Upper lobe of right lung (tissue), 1 donor: ENCODE measurements around the gene SCYGR4. TPM values are rescaled to one million over a fixed set of nuclear protein-coding genes. Genes with fewer than 3 reads are reported as not detected.

Source experiments
- ATAC-seq: fragments of 200-7000 bp; cut with Tn5 transposase; one replicate; pipeline ENCODE4 v1.9.1; 2020; ENCODE audit warnings: mild to moderate bottlenecking, moderate library complexity
- DNase-seq: peaks from one replicate; pipeline ENCODE4 v3.0.0-alpha.2; 2020
- H3K27ac ChIP-seq: fragments of 200-600 bp; one replicate; pipeline ENCODE4 v1.8.0; 2022
- H3K27me3 ChIP-seq: fragments of 200-600 bp; one replicate; pipeline ENCODE4 v1.8.0; 2022; ENCODE audit warnings: mild to moderate bottlenecking
- H3K36me3 ChIP-seq: fragments of 200-600 bp; one replicate; pipeline ENCODE4 v1.8.0; 2022
- H3K4me1 ChIP-seq: fragments of 200-600 bp; one replicate; pipeline ENCODE4 v1.8.0; 2022
- H3K4me3 ChIP-seq: fragments of 200-600 bp; one replicate; pipeline ENCODE4 v1.8.0; 2022; ENCODE audit warnings: mild to moderate bottlenecking
- H3K9me3 ChIP-seq: fragments of 200-600 bp; one replicate; pipeline ENCODE4 v1.8.0; 2022
- intact Hi-C: fragments of 100-400 bp; cut with DNase I; formaldehyde crosslinking; loops from one replicate; pipeline ENCODE4 v1.11.0; 2022
- long read RNA-seq: library from polyadenylated mRNA; unstranded; transcript quantifications from one replicate; pipeline ENCODE4 v2.0.0, GENCODE V29; 2021
- total RNA-seq: library from RNA; stranded (reverse); fragmentation: NEBNext Ultra II Directional; extraction: Animal tissue kit (Norgen Biotek cat#: 25700); gene quantifications from one replicate; pipeline ENCODE4 v1.2.1, GENCODE V29; 2021
- TF ChIP-seq, protein P1 (sequence below): fragments of 200-600 bp; IDR thresholded peaks from one replicate; pipeline ENCODE4 v1.8.0; 2022; ENCODE audit warnings: antibody characterized with exemption
- donor health status: DM: no; HTN: yes; CAD: no; lungs with severe emphysema.

The SCYGR4 gene, protein sequence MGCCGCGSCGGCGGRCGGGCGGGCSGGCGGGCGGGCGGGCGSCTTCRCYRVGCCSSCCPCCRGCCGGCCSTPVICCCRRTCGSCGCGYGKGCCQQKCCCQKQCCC
- not detected for total RNA-seq
- long read RNA-seq, result 0 reads

DNA sequence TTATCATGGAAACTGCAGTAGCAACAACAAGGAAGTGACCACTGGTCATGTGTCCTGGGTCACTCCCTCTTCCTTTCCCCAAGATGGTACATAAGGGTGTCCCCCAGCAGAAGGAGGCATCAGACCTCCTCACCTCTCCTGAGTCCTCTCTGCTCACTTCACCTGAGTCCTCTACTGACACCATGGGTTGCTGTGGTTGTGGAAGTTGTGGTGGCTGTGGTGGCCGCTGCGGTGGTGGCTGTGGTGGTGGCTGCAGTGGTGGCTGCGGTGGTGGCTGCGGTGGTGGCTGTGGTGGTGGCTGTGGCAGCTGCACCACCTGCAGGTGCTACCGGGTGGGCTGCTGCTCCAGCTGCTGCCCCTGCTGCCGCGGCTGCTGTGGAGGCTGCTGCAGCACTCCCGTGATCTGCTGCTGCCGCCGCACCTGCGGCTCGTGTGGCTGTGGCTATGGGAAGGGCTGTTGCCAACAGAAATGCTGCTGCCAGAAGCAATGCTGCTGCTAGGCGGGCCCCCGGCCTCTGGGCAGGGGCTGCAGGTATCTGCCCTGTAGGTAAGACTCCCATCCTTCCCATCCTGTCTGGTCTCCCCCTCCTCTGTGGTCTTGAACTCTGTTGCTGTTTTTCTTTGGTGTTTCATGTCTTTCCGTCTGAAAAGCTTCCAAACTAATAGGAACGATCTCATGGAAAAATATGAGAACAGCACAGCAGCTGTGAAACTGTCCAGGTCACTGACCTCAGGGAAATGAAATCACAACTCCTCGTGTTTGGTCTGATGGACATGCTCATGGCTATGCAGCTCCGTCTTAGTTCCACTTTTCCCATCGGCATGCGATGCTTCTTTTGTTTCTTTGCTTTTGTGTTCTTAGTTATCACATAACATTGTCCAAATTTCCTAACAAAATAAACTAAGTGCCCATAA, at the start of gene SCYGR4:
Gene SCYGR4 (plus strand): TSS at position 183 of the 915 bp plus-strand sequence. CDS start 0 bp downstream, at position 183.
- Histone ChIP-seq H3K36me3 (no peaks in the 10 kb centered on the region), H3K27ac (no peak within 1 kb of the TSS), H3K4me1 (no peaks in the 10 kb centered on the region), H3K9me3 (no peaks in the 10 kb centered on the region), H3K27me3 (no peaks in the 10 kb centered on the region), H3K4me3 (no peak within 1 kb of the TSS)
- intact Hi-C loops, result no loop called here
- TF ChIP-seq, protein P1, sequence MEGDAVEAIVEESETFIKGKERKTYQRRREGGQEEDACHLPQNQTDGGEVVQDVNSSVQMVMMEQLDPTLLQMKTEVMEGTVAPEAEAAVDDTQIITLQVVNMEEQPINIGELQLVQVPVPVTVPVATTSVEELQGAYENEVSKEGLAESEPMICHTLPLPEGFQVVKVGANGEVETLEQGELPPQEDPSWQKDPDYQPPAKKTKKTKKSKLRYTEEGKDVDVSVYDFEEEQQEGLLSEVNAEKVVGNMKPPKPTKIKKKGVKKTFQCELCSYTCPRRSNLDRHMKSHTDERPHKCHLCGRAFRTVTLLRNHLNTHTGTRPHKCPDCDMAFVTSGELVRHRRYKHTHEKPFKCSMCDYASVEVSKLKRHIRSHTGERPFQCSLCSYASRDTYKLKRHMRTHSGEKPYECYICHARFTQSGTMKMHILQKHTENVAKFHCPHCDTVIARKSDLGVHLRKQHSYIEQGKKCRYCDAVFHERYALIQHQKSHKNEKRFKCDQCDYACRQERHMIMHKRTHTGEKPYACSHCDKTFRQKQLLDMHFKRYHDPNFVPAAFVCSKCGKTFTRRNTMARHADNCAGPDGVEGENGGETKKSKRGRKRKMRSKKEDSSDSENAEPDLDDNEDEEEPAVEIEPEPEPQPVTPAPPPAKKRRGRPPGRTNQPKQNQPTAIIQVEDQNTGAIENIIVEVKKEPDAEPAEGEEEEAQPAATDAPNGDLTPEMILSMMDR, result no peak
- DNase-seq (no peak), ATAC-seq (no peak)

DNA sequence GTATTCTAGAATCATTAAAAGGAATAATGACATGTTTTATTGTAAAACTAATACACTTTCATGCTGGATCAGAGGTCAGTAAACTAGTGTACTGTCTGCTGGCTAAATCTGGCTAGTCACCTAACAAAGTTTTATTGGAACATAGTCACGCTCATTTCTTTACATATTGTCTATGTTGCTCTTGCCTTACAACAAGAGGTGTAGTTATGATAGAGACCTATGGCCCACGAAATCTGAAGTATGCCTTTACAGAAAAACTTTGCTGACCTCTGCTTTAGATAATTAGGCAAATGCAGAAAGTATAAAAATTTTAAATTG, 48.5 kb upstream of the SCYGR4 start:
- Histone ChIP-seq H3K27me3 (no peaks in the 10 kb centered on the region), H3K36me3 (no peaks in the 10 kb centered on the region), H3K27ac (no peak overlapping the region), H3K4me3 (no peak overlapping the region), H3K4me1 (no peaks in the 10 kb centered on the region), H3K9me3 (no peaks in the 10 kb centered on the region)
- TF ChIP-seq, protein P1, result no peak
- intact Hi-C loops, result no loop called here
- ATAC-seq (no peak), DNase-seq (no peak)

DNA sequence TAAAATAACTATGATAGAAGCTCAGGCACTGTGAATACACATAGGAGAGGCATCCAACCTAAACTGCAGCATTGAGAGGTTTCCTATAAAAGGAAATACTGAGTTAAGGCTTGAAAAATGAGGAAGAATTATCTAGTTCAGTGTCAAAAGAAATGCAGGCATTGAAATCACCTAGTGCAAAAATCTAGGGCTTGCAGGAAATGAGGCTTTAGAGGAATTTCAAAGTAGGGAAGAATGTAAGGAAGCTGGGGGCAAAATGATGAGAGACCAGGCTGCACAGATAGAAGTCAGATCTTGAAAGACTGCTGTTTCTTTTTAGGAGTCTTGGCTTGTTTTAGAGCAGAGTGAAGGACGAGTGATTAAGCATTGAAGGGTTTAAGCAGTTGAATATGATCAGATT, 46.7 kb upstream of the SCYGR4 start:
- Histone ChIP-seq H3K27ac (no peak overlapping the region), H3K9me3 (no peaks in the 10 kb centered on the region), H3K36me3 (no peaks in the 10 kb centered on the region), H3K27me3 (no peaks in the 10 kb centered on the region), H3K4me3 (no peak overlapping the region), H3K4me1 (no peaks in the 10 kb centered on the region)
- DNase-seq (no peak), ATAC-seq (no peak)
- TF ChIP-seq, protein P1, result no peak
- intact Hi-C loops, result no loop called here

- H3K27me3 ChIP-seq, result no peaks in the 10 kb centered on the region
- no peak overlapping the region for H3K4me3 ChIP-seq
- no peak for ATAC-seq
- H3K4me1 ChIP-seq, result no peaks in the 10 kb centered on the region
- H3K9me3 ChIP-seq, result no peaks in the 10 kb centered on the region
- no peak for DNase-seq
- H3K27ac ChIP-seq, result no peak overlapping the region
- intact Hi-C loops, result no loop called here
- no peaks in the 10 kb centered on the region for H3K36me3 ChIP-seq
- TF ChIP-seq, protein P1, result no peak
Observed at GRCh38 chr2:227576110-227576509, 41.2 kb upstream of the SCYGR4 start.

DNA sequence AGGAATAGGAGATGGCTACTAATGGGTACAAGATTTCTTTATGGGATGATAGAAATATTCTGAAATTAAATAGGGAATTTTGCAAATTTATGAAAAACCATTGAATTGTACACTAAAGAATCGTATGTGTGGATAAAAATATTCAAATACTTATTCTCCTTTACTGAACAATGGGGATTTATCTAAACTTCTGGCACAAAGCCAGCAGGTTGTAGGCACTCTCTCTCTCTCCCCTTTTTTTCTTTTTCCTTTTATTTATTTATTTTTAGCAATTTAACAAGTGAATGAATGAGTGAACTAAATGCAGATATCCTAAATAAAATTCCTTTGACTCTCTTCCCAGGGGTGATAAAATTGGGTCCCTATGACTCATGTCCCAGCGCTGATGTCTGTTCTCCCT, 40.5 kb upstream of the SCYGR4 start:
- intact Hi-C loops, result no loop called here
- TF ChIP-seq, protein P1, result no peak
- no peaks in the 10 kb centered on the region for H3K36me3 ChIP-seq
- no peaks in the 10 kb centered on the region for H3K9me3 ChIP-seq
- H3K4me1 ChIP-seq, result no peaks in the 10 kb centered on the region
- ATAC-seq (no peak), DNase-seq (no peak)
- H3K4me3 ChIP-seq, result no peak overlapping the region
- H3K27me3 ChIP-seq, result no peaks in the 10 kb centered on the region
- H3K27ac ChIP-seq, result no peak overlapping the region
